AG04450 (cell line): ENCODE measurements around the gene RPS16. TPM values are rescaled to one million over a fixed set of nuclear protein-coding genes. Genes with fewer than 3 reads are reported as not detected.

ENCODE experiments used
- CTCF ChIA-PET: fragments of 300-600, 350-600 bp; formaldehyde crosslinking; extraction: SDS; loops from one replicate; lab custom pipeline; 2022; ENCODE audit warnings: antibody characterized with exemption, inconsistent platforms; lab: Charles Lee
- POLR2A ChIA-PET: fragments of 350-600 bp; formaldehyde crosslinking; extraction: SDS; loops from one replicate; lab custom pipeline; 2021; ENCODE audit warnings: antibody characterized with exemption, inconsistent platforms; lab: Yijun Ruan, JAX
- DNase-seq: peaks from one replicate; pipeline ENCODE4 v3.0.0-alpha.2; 2011; ENCODE audit warnings: low read depth, low spot score
- H3K27ac ChIP-seq: one replicate; pipeline ENCODE4 v1.5.1; 2012; ENCODE audit warnings: low read depth, low read length, control low read depth
- H3K27me3 ChIP-seq: one replicate; pipeline ENCODE4 v1.6.0; 2012; ENCODE audit warnings: low read length; ENCODE audit not compliant: control insufficient read depth, insufficient read depth
- H3K4me3 ChIP-seq: 2 replicates; pipeline ENCODE4 v1.5.1; 2011; ENCODE audit warnings: mild to moderate bottlenecking, low read depth, low read length, control low read depth
- H3K9me3 ChIP-seq: 2 replicates; pipeline ENCODE4 v1.5.1; 2012; ENCODE audit warnings: low read length; ENCODE audit not compliant: control insufficient read depth, insufficient read depth
- CTCF ChIP-seq: IDR thresholded peaks from 2 replicates; pipeline ENCODE4 v1.5.1; 2011; ENCODE audit warnings: low read depth, low read length, control low read depth, inconsistent platforms
- polyA plus RNA-seq: library from polyadenylated mRNA; depleted of rRNA; stranded (reverse); fragments of >200 nt; gene quantifications from 2 replicates; pipeline ENCODE4 v1.2.3, GENCODE V29; 2011

Gene RPS16
- polyA plus RNA-seq, 1 experiment = 1,488 TPM

- no peaks in the 10 kb centered on the region; the same call in 1 of the 2 replicates for H3K9me3 ChIP-seq
- CTCF ChIA-PET = interaction anchor here (0.5 kb wide), 1 partner anchor 26 kb away, joined by 3 read pairs; no protein-coding TSS in a partner anchor
- H3K27ac ChIP-seq = no peak overlapping the region
- H3K27me3 ChIP-seq = no peaks in the 10 kb centered on the region
- DNase-seq = no peak
- no peak overlapping the region for H3K4me3 ChIP-seq
- POLR2A ChIA-PET = no interaction called here
- no peak for TF ChIP-seq CTCF
Observed at GRCh38 chr19:39449116-39449797, 13.5 kb upstream of the RPS16 start.

- Histone ChIP-seq H3K4me3 (no peak overlapping the region), H3K9me3 (no peaks in the 10 kb centered on the region; the same call in 1 of the 2 replicates), H3K27ac (no peak overlapping the region), H3K27me3 (no peaks in the 10 kb centered on the region)
- POLR2A ChIA-PET = interaction anchor here (3.8 kb wide), 1 partner anchor 13 kb away, joined by 38 read pairs; the partner anchor contains the start of gene RPS16
- no peak for DNase-seq
- CTCF ChIA-PET = interaction anchor here (0.6 kb wide), 1 partner anchor 326 kb away, joined by 3 read pairs; no protein-coding TSS in a partner anchor
- no peak for TF ChIP-seq CTCF
Observed at GRCh38 chr19:39448271-39448670, 12.5 kb upstream of the RPS16 start.

- Histone ChIP-seq H3K9me3 (no peaks in the 10 kb centered on the region; the same call in 1 of the 2 replicates), H3K27me3 (no peaks in the 10 kb centered on the region), H3K27ac (no peak overlapping the region), H3K4me3 (peak overlapping the region; percentile 99)
- no peak for DNase-seq
- ChIA-PET POLR2A (interaction anchor here (0.7 to 3.8 kb wide), 3 partner anchors 11 to 34 kb away, joined by 3 to 38 read pairs (median 4); partner anchors contain the start of genes RPS16 and TIMM50), CTCF (interaction anchor here (1.3 kb wide), 1 partner anchor 28 kb away, joined by 5 read pairs; no protein-coding TSS in a partner anchor)
- no peak for TF ChIP-seq CTCF
Observed at GRCh38 chr19:39446365-39447084, 10.8 kb upstream of the RPS16 start.

GRCh38 chr19:39445196-39446111 lies 9.7 kb upstream of the RPS16 start, which contains the start of gene SUPT5H:
TSS of gene SUPT5H (plus strand) at chr19:39445582. CDS start at chr19:39445891, 309 bp downstream.
- no peaks in the 10 kb centered on the region; the same call in 1 of the 2 replicates for H3K9me3 ChIP-seq
- ChIA-PET CTCF (interaction anchor here (0.6 to 2.5 kb wide), 2 partner anchors 29 to 103 kb away, joined by 5 to 6 read pairs; partner anchors contain the start of gene SAMD4B), POLR2A (interaction anchor here (0.6 to 3.8 kb wide), 6 partner anchors 10 to 94 kb away, joined by 3 to 38 read pairs (median 4); partner anchors contain the start of gene RPS16)
- peak within 1 kb of the TSS; percentile 99 for H3K4me3 ChIP-seq
- no peak for TF ChIP-seq CTCF
- H3K27me3 ChIP-seq = no peaks in the 10 kb centered on the region
- DNase-seq = peak; percentile 95
- H3K27ac ChIP-seq = peak within 1 kb of the TSS; percentile 94
